GM21737 (cell line): ENCODE results near the gene POLR2C.

ENCODE experiments used
- ATAC-seq: cut with Tn5 transposase; IDR thresholded peaks from one replicate; pipeline ENCODE4 v1.9.1; 2021; ENCODE audit warnings: mild to moderate bottlenecking, moderate library complexity; ENCODE audit not compliant: unreplicated experiment

The POLR2C gene

GRCh38 chr16:57500578-57501111 lies 38.2 kb downstream of the POLR2C start:
- ATAC-seq: no peak

- no peak for ATAC-seq
These were observed 39.0 kb downstream of the POLR2C start for GRCh38 chr16:57501492-57501891.

DNA sequence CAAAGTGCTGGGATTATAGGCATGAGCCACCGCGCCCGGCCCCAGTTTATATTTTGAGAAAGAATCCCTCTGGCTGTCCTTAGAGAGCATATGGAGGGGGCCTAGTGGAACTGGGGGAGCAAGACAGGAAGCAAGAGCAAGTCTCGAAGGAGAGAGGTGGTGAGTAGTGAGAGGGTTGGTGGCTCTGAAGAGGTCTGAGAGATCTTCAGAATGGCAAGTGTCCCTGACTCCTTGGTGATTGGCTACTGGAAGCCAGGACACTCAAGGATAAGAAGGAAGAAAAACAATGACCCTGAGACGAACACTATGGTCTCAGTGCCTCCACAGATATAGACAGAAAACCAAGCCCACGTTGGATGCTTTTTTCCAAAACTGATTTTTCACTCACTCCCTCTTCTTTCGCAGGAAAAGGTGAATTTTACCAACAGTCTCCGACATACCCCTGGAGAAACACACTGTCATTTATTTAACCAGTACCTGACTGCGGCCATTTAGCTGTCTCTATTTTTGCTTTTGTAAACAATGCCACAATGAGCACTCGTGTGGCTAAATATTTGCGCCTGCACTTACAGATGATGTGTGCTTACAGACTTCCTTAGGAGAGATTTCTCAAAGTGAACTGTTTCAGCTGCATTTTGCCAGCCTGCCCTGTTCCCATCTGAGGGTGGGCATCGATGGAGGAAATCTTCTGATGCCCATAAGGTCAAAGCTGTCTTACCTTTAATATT lies 39.7 kb downstream of the POLR2C start:
- no peak for ATAC-seq

- no peak for ATAC-seq
These were observed 40.9 kb downstream of the POLR2C start for GRCh38 chr16:57503366-57503765.

DNA sequence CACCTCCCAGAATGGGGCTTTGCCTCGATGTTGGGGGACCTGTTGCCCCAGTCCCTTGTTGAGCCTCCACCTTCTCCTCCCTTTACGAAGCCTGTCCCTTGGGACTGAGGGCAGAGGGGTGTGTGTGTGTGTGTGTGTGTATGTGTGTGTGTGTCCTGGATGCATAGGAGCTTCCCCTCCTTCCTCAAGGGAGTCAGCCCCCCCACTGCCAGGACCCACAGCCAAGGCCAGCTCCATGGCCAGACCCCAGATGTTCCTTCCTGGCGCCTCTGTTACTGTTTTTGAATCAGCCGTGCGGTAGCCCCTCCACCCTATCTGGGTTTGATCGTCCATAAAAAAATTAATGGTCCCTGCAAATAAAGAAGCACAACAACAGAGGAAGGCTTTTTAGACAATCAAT lies 41.5 kb downstream of the POLR2C start:
- no peak for ATAC-seq

- ATAC-seq: no peak
These were observed 42.0 kb downstream of the POLR2C start for GRCh38 chr16:57504491-57504890.

DNA sequence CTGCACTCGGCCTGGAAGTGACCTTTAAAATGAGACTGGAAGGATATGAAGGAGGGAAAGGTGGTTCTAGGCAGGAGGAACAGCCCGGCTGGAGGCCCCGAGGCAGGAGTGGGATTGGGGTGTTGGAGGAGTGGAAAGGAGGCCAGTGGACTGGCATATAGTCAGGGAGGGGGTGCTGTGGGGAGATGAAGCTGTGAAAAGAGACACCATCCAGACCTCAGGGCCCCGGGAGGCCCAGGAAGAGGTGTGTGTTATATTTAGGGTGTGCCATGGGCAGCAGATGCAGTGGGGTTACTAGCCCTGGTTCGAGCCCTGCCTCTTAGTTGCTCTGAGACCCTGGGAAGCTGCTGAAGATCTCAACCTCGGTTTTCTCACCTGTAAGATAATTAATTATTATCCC lies 42.7 kb downstream of the POLR2C start:
- no peak for ATAC-seq

- ATAC-seq: no peak
These were observed 44.9 kb downstream of the POLR2C start for GRCh38 chr16:57507136-57508034.

DNA sequence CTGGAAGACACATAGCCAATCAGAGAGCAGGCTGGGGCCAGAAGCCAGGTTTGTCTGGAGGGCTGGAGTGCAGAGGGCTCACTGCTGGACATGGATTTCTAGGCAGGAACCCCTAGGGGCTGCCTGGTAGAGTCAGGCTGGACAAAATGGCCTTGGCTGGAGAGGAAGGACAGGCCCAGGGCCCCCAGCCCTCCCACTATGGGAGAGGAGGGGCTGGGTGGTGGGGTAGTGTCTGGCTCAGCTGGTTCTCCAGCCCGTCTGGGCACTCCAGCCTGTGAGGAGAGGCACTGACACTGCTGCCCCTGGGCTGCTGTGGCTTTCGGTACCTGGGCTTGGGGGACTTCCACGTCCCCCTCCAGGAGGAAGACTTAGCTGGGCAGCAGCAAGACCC lies 45.6 kb downstream of the POLR2C start:
- no peak for ATAC-seq

- ATAC-seq: no peak
These were observed 46.9 kb downstream of the POLR2C start for GRCh38 chr16:57509231-57509923.

GRCh38 chr16:57510016-57510871 lies 47.8 kb downstream of the POLR2C start:
- ATAC-seq: no peak

- no peak for ATAC-seq
These were observed 50.0 kb downstream of the POLR2C start for GRCh38 chr16:57512296-57513001.

DNA sequence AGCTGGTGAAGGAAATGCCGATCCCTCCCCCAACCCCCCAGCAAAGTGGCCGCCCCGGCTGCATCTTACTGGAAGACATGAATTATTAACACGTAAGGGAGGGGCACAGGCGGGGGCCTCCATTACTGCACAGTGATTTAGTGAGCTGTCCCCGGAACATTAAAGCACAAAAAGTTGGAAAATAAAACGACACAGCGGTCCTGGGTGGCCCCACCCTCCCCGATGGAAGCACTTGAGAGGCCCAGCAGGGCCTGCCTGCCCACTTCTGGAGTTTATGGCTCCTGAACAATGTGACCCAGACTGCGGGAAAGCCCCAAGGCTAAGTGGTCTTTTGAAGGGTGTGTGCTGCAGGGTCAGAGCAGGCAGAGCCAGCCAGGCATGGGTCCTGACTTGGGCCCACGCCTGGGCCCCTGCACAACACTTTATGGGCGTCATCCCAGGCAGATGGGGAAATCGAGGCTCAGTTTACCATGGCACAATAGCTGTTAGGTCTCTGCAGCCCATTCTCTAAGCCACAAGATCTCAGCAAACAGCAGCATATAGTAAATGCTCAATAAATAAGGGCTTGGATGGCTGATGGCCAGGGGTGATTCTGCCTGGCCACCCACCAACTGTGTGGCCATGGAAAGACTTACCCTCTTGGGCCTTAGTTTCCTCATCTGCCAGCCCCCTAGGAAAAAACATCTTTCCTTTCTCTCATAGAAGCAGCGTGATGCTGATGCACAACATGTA lies 51.1 kb downstream of the POLR2C start:
- no peak for ATAC-seq

- ATAC-seq: no peak
These were observed 51.9 kb downstream of the POLR2C start for GRCh38 chr16:57514371-57514770.

DNA sequence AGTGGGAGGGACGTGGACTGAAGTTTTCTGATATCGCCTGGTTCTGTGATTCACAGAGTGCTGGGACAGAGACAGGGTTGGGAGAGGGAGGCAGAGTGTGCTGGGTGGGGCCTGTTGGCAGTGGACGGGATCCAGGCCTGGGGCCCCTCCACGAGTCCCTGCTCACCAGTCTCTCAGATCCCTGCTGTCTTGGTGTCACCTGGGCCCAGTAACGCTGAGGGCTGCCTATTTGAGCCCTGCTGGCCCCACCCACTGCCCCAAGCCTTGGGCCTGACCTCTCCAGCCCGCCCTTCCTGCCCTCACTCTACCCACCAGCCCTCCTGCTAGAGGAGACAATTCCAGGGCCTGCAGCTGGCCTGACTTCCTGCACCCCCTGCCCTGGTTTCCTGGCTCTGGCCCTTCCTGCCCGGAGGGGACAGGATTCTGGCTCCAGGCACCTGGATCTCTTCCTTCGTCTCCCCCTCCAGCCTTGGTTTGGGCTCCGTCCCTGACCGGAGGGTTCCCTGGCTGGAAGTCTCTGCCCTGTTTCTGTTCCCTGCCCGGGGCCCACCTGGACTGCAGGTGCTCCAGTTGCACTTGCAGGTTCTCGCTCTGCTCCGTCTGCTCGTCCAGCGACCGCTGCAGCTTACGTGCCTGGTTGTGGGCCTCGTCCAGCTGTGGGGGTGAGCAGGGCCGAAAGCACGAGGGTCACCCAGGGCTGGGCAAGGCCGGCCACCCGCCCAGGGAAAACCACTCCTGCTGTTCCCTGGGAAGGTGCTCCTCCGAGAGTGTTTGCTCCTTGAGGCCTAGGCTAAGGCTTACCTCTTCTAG lies 52.5 kb downstream of the POLR2C start:
- ATAC-seq: no peak

GRCh38 chr16:57516176-57516725 lies 53.8 kb downstream of the POLR2C start:
- ATAC-seq: no peak

DNA sequence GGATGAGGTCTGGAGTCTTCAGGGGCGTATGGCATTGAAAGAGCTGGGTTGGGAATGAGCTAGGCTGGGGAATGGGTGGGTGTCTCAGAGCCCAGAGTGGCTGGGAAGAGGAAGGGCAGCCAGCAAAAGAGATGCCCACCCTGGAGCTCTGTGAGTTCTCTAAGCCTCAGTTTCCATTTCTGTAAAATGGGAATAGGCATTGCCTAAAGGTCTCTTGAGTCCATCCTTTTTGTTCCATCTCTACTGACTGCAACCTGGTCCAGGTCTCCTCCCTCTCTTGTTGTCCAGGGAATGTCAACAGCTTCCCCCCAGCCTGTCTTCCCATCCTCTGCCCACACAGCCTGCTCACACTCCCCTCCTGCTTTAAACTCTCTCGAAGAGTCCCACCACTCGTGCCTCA lies 54.3 kb downstream of the POLR2C start:
- no peak for ATAC-seq
